ENCODE data around the gene YTHDF1.

DNA sequence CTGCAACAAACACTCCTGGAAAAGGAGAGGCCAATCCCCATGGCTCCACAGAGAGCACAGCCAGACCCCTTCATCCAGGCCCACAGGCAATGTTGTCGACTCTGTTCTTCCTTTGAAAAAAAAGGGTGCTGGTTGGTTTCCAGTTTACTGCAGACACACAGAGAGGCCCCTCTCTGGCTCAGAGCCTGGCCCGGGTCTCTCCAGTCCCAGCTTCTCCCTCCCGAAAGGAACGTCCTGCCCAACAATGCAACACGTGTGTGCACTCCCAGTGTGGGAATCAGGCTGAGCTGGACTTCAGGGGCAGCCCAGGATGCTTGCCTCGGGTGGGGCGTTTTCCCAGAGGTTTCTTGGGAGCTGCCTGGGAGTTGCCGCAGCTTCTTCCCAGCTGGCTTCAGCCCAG lies 42.9 kb upstream of the YTHDF1 start:
- TF ChIP-seq, protein P1, sequence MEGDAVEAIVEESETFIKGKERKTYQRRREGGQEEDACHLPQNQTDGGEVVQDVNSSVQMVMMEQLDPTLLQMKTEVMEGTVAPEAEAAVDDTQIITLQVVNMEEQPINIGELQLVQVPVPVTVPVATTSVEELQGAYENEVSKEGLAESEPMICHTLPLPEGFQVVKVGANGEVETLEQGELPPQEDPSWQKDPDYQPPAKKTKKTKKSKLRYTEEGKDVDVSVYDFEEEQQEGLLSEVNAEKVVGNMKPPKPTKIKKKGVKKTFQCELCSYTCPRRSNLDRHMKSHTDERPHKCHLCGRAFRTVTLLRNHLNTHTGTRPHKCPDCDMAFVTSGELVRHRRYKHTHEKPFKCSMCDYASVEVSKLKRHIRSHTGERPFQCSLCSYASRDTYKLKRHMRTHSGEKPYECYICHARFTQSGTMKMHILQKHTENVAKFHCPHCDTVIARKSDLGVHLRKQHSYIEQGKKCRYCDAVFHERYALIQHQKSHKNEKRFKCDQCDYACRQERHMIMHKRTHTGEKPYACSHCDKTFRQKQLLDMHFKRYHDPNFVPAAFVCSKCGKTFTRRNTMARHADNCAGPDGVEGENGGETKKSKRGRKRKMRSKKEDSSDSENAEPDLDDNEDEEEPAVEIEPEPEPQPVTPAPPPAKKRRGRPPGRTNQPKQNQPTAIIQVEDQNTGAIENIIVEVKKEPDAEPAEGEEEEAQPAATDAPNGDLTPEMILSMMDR (IDR thresholded peaks at IDR 0.05), result no peak
- TF ChIP-seq EP300 (IDR thresholded peaks at IDR 0.05), result no peak

Data from upper lobe of left lung (tissue), 4 donors.